ENCODE measurements around the gene CA11.
"Not testable (repeated sequence)": the region's sequence is repeated elsewhere in the genome, so short reads cannot be mapped to it uniquely, and the experiment has no call there.

Gene CA11

DNA sequence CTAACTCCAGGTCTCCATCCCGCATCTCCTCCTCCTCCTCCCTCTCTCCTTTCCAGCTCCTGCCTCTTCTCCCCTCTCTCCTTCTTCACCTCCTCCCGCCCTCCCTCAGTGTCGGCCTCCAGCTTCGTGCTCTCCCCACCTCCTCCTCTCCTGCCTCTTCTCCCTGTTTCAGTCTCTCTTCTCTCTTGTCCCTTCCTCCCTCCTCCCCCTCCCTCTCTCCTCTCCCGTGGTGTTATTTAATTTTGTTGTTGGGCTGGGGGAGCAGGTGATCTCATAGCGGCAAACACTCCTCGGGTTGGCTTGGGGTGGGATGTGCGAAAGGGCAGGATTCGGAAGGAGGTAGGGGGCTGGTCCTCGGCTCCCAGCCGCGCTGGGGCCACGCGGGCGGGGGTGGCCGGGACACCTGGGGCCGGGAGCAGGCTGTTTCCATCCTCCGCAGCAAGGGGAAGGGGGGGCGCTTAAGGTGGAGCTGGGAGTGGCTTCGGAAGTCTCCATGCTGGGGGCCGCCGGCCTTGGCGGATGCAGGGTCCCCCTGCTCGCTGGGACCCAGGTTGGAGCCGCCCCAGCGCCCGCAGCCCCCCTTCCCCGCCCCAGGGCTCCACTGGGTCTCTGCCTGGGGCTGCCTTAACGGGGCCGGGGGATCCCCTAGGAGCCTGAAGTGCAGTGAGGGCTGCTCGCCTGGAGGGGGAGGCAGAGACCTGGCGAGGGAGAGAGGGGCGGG is at the start of gene CA11:
Gene CA11, minus strand, starts transcription at position 187 of the 721 bp plus-strand sequence. CDS start 555 bp downstream, outside the sequence.
- TF ChIP-seq, protein P1, sequence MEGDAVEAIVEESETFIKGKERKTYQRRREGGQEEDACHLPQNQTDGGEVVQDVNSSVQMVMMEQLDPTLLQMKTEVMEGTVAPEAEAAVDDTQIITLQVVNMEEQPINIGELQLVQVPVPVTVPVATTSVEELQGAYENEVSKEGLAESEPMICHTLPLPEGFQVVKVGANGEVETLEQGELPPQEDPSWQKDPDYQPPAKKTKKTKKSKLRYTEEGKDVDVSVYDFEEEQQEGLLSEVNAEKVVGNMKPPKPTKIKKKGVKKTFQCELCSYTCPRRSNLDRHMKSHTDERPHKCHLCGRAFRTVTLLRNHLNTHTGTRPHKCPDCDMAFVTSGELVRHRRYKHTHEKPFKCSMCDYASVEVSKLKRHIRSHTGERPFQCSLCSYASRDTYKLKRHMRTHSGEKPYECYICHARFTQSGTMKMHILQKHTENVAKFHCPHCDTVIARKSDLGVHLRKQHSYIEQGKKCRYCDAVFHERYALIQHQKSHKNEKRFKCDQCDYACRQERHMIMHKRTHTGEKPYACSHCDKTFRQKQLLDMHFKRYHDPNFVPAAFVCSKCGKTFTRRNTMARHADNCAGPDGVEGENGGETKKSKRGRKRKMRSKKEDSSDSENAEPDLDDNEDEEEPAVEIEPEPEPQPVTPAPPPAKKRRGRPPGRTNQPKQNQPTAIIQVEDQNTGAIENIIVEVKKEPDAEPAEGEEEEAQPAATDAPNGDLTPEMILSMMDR (IDR thresholded peaks at IDR 0.05; ENCODE audit: borderline replicate concordance, insufficient read depth, low read depth, low read length), result peak; percentile 90
- peak within 1 kb of the TSS; percentile 56 for H3K4me3 ChIP-seq (ENCODE audit: low read depth, low read length)

DNA sequence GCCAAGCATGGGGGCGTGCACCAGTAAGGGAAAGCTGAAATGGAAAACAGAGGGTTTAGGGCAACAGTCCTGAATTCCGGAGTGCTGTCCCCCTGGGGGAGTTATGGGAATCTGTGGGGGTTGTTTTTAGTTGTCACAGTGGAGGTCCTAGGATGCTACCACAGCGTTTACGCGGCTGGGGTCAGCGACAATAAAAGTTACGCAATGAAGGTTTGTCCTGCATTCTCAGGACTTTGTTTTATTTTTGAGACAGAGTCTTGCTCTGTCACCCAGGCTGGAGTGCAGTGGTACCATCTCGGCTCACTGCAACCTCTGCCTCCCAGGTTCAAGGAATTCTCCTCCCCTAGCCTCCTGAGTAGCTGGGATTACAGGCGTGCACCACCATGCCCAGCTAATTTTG is 47.6 kb upstream of the CA11 start:
- not testable (repeated sequence) for H3K4me3 ChIP-seq (ENCODE audit: low read depth, low read length)

DNA sequence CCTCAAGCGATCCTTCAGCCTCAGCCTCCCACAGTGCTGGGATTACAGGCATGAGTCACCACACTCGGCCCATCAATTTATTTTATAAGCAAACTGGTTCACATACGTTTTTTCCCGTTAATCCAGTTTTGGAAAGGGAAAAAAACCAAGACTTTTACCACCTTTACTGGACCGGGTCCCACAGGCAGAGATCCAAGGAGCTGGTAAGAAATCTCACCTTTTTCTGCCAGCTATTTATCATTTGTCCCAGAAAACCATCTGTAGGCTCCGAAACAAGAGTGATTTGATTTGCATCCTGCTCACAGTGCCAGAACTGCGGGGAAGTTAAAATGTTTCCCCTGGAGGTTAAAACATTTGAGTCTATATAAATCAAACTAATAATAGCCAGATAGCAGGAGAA is 43.5 kb upstream of the CA11 start:
- TF ChIP-seq, protein P1 (IDR thresholded peaks at IDR 0.05; ENCODE audit: borderline replicate concordance, insufficient read depth, low read depth, low read length), result no peak
- no peak overlapping the region for H3K4me3 ChIP-seq (ENCODE audit: low read depth, low read length)

DNA sequence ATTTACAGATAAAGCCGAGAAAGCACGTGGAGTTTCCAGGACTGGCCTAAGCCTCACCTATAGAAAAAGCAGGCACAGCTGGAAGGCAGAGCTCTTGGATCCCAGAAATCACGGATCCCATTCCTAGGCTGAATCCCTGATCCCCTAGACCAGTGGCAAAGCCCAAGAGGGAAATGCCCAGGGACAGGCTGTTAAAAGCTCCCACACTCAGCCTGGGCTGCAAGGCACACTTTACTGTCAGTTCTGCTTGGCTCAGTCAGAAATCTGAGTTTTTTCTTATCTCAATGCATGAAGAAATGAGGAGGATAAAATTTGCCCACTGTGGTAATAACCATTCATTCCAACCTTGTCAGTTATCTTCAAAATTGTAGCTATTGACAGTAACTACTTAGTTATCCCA is 41.8 kb upstream of the CA11 start:
- TF ChIP-seq, protein P1 (IDR thresholded peaks at IDR 0.05; ENCODE audit: borderline replicate concordance, insufficient read depth, low read depth, low read length), result no peak
- no peak overlapping the region for H3K4me3 ChIP-seq (ENCODE audit: low read depth, low read length)

DNA sequence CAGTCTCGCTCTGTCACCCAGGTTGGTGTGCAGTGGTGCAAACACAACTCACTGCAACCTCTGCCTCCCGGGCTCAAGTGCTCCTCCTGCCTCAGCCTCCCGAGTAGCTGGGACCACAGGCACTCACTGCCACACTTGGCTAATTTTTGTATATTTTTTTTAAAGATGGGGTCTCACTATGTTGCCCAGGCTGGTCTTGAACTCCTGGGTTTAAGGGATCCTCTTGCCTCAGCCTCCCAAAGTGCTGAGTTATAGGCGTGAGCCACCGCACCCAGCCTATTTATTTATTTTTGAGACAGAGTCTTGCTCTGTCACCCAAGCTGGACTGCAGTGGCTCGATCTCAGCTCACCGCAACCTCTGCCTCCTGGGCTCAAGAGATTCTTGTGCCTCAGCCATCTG is 40.6 kb upstream of the CA11 start:
- H3K4me3 ChIP-seq (ENCODE audit: low read depth, low read length), result not testable (repeated sequence)

DNA sequence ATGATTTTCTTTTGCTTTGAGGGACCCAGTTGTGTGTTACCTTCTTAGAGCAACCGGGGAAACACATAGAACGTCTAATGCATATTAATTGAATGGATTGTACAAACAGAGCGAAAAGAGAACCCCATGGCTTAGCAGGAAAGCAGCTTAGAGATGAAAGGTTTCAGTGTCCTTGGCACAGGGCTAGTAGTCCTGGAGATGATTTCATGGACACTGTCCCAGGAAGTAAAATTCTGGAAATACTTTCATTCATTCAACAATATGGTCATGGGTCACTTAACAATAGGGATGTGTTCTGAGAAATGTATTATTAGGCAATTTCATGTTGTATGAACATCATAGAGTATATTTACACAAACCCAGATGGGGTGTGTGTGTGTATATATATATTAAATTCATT is 40.1 kb upstream of the CA11 start:
- TF ChIP-seq, protein P1 (IDR thresholded peaks at IDR 0.05; ENCODE audit: borderline replicate concordance, insufficient read depth, low read depth, low read length), result no peak
- no peak overlapping the region for H3K4me3 ChIP-seq (ENCODE audit: low read depth, low read length)

DNA sequence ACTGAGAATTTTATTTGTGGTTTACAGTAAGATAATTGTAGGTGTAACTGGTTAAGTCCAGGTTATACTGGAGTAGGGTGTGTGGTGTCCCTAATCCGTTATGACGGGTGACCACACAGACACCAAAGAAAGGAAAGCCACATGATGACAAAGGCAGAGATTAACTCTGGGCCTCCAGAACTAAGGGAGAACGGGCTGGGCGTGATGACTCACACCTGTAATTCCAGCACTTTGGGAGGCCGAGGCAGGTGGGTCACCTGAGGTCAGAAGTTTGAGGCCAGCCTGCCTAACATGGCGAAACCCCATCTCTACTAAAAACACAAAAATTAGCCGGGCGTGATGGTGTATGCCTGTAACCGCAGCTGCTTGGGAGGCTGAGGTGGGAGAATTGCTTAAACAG is 39.6 kb upstream of the CA11 start:
- H3K4me3 ChIP-seq (ENCODE audit: low read depth, low read length), result no peak overlapping the region
- TF ChIP-seq, protein P1 (IDR thresholded peaks at IDR 0.05; ENCODE audit: borderline replicate concordance, insufficient read depth, low read depth, low read length), result no peak

DNA sequence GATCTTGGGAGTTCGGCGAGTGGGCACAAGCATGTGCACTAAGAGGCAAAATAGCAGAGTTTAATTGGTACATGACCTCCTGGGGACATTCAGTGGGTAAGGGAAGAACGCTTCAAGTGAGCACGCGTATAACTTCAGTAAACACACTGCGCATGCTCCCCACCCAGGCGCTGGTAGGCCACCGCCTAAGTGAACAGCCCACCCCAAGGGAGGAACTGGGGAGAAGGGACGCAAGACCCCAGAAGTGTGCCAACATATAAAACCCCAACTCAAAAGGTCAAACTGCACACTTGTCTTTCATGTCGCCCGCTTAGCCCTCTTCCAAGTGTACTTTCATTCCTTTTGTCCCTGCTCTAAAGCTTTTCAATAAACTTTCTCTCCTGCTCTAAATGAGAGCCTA is 37.4 kb upstream of the CA11 start:
- H3K4me3 ChIP-seq (ENCODE audit: low read depth, low read length), result no peak overlapping the region
- TF ChIP-seq, protein P1 (IDR thresholded peaks at IDR 0.05; ENCODE audit: borderline replicate concordance, insufficient read depth, low read depth, low read length), result no peak
